ENCODE data around the gene SLC27A1. TPM values are rescaled to one million over a fixed set of nuclear protein-coding genes. Genes with fewer than 3 reads are reported as not detected.
A peak's percentile ranks its signal among the peaks of the same experiment; 100 is the strongest.

Gene SLC27A1
- total RNA-seq, 1 donor from 2014 or later = 59.3 TPM

DNA sequence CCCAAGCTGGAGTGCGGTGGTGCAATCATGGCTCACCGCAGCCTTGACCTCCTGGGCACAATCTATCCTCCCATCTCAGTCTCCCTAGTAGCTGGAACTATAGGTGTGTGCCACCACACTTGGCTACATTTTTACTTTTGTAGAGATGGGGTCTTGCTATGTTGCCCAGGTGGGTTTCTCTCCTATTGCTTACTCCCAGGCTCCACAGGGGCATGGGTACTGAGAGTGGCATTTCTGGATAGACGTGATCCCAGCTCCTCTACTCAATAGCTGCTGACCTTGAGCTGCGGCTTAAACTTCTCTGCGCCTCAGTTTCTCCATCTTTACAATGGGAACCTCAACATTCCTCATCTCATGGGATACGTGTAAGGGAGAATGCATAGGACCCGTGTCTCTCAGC, 38.9 kb upstream of the SLC27A1 start:
- Histone ChIP-seq H3K27me3 (ENCODE audit: low read depth) (no peaks in the 10 kb centered on the region), H3K4me1 (no peaks in the 10 kb centered on the region), H3K36me3 (no peaks in the 10 kb centered on the region), H3K9me3 (replicated peaks) (peaks cover 4% of the 10 kb centered on the region), H3K4me3 (no peak overlapping the region), H3K27ac (replicated peaks) (no peak overlapping the region)
- intact Hi-C loops (cut with micrococcal nuclease) = no loop called here
- DNase-seq = no peak
- TF ChIP-seq, protein P1, sequence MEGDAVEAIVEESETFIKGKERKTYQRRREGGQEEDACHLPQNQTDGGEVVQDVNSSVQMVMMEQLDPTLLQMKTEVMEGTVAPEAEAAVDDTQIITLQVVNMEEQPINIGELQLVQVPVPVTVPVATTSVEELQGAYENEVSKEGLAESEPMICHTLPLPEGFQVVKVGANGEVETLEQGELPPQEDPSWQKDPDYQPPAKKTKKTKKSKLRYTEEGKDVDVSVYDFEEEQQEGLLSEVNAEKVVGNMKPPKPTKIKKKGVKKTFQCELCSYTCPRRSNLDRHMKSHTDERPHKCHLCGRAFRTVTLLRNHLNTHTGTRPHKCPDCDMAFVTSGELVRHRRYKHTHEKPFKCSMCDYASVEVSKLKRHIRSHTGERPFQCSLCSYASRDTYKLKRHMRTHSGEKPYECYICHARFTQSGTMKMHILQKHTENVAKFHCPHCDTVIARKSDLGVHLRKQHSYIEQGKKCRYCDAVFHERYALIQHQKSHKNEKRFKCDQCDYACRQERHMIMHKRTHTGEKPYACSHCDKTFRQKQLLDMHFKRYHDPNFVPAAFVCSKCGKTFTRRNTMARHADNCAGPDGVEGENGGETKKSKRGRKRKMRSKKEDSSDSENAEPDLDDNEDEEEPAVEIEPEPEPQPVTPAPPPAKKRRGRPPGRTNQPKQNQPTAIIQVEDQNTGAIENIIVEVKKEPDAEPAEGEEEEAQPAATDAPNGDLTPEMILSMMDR (IDR thresholded peaks at IDR 0.05; ENCODE audit: borderline replicate concordance) = no peak

DNA sequence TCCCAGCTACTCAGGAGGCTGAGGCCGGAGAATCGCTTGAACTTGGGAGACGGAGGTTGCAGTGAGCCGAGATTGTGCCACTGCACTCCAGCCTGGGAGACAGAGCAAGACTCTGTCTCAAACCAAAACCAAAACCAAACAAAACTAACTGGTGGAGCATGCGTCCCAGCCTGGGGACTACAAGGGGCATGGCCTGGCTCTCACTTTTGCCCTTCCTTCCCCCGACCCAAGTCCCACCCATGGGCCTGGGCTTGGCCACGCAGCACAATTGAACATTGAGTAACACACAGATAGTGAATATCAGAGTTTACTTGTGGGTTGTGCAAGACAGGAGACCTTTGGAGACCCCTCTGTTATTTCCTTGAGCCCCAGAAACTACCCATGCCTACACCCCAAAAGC, 35.1 kb upstream of the SLC27A1 start:
- no peak for DNase-seq
- H3K27me3 ChIP-seq (ENCODE audit: low read depth) = no peaks in the 10 kb centered on the region
- no peaks in the 10 kb centered on the region for H3K36me3 ChIP-seq
- TF ChIP-seq, protein P1 (IDR thresholded peaks at IDR 0.05; ENCODE audit: borderline replicate concordance) = no peak
- intact Hi-C loops (cut with micrococcal nuclease) = no loop called here
- no peaks in the 10 kb centered on the region for H3K4me1 ChIP-seq
- no peak overlapping the region for H3K27ac ChIP-seq (replicated peaks)
- peaks cover 4% of the 10 kb centered on the region for H3K9me3 ChIP-seq (replicated peaks)
- no peak overlapping the region for H3K4me3 ChIP-seq

DNA sequence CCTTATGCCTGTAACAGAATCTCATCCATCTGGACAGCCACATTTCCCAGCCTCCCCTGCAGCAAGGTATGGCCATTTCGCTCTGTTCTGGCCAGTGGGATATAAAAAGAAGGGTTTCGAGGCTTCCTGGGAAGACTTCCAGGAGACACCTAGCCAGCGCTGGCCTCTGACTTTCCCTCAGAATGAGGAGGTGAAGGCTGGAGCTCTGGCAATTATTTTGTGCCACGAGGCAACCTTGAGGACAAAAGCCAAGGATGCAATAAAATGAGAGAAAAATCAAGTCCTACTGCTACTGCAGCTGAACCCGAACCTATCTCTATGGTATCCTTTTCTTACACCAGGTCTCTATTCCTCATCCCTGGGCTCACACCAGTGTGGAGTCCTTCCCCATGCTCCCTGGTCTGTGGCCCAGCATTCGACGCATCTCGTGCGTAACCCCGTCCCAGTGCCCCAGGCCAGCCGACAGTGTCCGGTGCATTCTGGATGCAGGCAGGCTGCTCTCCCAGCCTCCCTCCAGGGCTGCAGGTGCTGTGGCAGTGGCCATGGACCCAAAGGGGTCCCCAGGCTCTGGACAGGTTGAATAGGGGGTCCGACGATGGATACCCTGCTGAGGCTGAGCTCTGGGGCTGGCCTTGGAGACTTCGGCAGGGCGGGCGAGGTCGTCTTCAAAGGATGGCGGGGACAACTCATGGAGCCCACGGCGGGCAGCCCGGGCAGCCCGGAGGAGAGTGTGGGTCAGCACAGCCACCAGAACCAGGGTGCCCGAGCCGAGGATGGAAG, 34.0 kb upstream of the SLC27A1 start:
- DNase-seq = no peak
- intact Hi-C loops (cut with micrococcal nuclease) = no loop called here
- H3K9me3 ChIP-seq (replicated peaks) = peaks cover 5% of the 10 kb centered on the region
- no peaks in the 10 kb centered on the region for H3K27me3 ChIP-seq (ENCODE audit: low read depth)
- no peak overlapping the region for H3K4me3 ChIP-seq
- no peaks in the 10 kb centered on the region for H3K4me1 ChIP-seq
- no peak overlapping the region for H3K27ac ChIP-seq (replicated peaks)
- no peaks in the 10 kb centered on the region for H3K36me3 ChIP-seq
- TF ChIP-seq, protein P1 (IDR thresholded peaks at IDR 0.05; ENCODE audit: borderline replicate concordance) = no peak

DNA sequence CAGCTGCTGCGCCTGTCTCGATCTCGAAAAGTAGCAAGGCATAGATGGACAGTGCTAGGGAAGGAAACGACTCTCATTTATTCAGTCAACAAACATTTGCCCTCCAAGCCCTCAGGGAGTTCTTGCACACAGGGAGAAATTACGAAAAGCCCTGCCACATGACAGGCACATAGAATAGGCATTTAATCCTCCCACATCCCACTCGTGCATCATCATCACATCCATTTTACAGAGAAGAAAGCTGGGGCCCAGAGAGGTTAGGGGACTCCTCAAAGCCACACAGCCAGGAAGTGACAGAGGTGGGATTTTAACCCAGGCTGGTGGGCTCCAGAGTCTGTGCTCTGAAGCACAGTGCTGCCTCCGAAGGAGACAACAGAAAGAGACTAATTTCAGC, 33.5 kb upstream of the SLC27A1 start:
- DNase-seq = no peak
- Histone ChIP-seq H3K9me3 (replicated peaks) (peaks cover 8% of the 10 kb centered on the region), H3K27me3 (ENCODE audit: low read depth) (no peaks in the 10 kb centered on the region), H3K4me3 (no peak overlapping the region), H3K27ac (replicated peaks) (no peak overlapping the region), H3K4me1 (no peaks in the 10 kb centered on the region), H3K36me3 (no peaks in the 10 kb centered on the region)
- TF ChIP-seq, protein P1 (IDR thresholded peaks at IDR 0.05; ENCODE audit: borderline replicate concordance) = no peak
- intact Hi-C loops (cut with micrococcal nuclease) = no loop called here

DNA sequence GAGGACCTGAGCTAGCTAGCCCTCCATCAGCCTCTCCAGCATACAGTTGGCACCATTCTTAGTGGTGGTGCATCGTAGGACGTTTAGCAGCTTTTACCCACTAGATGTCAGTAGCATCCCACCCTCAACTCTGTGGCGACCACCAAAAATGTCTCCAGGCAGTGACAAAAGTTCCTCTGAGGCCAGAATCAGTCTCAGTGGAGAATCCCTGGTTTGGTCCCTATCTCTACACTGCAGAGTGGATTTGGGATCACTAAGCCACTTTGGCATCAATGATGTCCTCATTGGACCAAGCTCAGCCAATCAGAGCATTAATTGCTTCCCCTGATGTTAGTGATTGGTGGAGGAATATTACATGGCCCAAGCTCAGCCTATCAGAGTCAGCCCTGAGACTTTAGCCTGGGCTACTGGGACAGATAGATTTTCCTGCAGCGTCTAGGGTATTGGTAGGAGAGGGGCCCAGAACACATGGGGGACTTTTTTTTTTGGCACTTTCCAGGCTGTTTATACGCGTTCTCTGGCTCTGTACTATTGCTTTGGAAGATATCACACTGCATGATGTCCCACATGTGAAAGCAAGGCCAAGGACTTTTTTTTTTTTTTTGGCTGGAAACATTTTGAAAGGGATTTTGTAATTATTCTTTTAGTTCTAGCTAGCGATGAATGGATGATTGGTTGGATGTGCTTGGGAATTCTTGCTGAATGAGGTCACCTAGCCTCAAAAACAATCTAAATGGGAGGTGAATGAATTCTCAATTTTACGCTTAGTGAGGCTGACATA, 28.9 kb upstream of the SLC27A1 start:
- no peaks in the 10 kb centered on the region for H3K4me1 ChIP-seq
- DNase-seq = no peak
- no peaks in the 10 kb centered on the region for H3K36me3 ChIP-seq
- peaks cover 4% of the 10 kb centered on the region for H3K9me3 ChIP-seq (replicated peaks)
- no peak overlapping the region for H3K4me3 ChIP-seq
- no peak overlapping the region for H3K27ac ChIP-seq (replicated peaks)
- intact Hi-C loops (cut with micrococcal nuclease) = no loop called here
- H3K27me3 ChIP-seq (ENCODE audit: low read depth) = no peaks in the 10 kb centered on the region
- TF ChIP-seq, protein P1 (IDR thresholded peaks at IDR 0.05; ENCODE audit: borderline replicate concordance) = peak; percentile 51
